ENCODE measurements around the gene LMO1.

The LMO1 gene

DNA sequence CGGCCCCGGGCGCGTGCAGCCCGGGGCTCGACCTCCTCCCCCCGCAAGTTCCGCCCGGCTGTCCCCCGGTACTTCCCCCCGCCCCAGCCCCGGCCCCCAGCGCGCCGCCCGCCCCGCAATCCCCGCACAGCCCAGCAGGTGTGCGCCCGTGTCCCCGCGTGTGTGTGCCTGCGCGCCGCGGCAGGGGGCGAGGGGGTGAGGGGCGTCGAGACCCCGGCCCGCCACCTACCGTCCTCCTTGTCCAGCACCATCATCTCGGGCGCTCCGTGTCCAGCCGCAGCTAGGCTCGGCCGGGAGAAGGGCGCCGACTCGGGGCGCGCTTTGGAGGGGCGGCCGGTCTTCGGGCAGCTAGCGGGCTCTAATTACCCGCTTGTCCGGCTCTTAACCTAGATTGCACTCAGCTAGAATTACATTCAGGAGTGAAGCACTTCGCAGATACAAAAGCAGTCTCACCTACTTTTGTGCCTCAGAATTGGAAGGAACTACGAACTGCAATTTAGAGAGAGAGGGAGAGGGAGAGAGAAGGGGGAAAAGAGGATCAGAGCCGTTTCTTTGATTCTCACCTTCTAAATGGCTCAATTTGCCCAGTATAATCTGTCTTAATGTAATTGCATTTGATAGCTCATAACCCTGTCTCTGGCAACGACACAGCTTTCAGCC, 439 bp downstream of the LMO1 start:
- no peak for DNase-seq

DNA sequence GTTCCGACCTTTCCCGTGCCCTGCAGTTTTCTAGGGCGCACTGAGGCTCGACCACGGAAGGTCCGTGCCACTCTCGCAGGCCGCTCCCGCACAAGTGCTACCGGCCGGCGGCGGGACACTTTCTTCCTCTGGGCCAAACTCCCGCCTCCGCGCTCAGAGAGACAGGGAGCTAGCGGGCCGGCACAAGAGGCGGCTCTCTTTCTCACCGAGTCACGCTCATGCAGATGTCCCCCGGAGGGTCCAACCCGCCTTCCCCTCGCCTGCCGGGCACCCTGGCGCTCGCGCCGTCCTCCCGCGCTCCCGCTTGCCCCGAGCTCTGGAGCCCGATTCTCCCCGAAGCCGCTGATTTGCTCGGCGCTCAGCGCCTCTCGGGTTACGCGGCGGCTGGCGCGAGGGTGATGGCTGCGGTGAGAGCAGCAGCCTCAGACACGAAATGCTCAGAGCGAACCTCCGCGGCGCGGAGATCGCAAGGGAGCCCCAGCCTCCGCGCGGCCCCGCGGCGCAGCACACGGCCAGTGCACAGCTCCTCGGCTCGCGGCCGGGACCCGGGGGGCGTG, 1.0 kb downstream of the LMO1 start:
- peak; percentile 23 for DNase-seq

DNA sequence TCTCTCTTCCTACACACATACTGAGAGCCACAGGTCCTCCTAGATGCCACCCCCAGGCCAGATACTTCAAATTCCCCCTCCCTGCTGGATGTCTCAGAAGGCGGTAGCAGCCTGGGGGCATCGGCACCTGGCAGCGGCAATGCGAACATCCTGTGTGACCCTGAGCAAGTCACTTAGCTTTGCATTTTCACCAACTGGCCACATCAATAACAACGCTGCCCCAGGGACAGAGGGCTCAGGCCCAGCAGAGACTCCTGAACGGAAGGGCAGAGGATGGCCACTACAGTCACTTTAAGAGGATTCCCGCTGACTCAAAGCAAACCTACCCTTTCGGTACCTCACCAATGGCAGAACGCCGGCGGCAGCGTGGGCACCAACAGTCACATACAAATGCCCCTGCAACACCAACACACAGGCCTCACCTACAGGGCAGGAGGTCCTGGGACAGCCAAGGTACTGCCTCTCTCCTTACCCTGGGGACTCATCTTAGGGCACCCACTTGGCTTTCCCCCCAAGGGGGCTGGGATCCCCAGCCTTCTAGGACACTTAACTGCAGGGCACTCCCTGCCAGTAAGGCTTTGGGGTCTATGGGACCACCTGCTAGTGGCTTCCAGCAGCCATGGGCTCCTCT, 1.6 kb downstream of the LMO1 start:
- no peak for DNase-seq

DNA sequence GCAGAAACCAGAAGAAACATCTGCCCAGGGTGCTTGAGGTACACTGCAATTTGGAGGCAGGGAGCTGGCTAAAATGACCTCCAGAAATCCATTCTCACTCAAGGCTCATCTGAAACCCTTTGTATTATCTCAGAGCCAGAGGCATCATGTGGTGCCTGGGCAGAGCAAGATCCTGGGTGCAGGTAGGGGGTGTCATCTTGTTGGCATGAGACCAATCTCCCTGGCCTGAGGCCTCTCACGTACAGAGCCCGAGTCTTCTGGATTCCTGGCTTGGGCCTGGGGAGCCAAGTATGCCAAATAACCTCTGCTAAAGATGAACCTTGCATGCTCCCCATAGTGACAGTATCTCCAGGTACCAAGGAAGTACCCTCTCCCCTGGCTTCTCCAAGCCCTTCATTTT, 2.4 kb downstream of the LMO1 start:
- no peak for DNase-seq

DNA sequence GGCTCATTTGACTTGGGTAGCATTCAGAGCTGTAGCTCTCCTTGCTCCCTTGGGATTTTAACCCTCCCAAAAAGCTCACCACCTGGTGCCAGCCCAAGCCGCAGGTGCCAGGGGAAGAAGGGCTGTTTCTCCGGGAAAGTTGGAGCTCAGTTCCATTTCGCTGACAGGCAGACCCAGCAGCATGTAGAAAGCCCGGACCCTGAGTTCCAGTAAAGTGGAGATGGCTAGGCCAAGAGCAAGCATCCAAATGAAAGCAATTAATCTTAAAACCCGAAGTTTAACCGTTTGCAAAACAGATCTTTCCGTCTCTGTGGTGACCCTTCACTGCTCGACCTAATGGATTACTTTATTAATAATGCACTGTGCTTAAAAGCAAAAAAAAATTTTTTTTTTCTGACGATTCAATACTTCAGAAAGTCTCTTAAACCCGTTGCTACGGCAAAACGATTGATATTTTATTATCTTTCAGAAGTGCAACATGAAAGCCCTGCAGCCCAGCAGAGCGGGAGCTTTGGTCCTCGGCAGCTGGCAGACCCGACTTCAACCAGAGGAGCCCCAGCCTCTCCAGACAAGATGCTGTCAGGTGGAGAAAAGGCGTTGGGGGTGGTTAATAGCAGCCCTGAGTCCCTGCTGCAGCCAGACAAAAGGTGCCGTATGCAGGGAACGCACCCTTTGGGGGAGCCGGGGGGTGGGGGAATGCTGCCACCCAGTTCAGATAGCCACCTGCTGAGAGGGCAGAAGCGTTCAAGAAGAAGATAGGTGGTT, 3.3 kb downstream of the LMO1 start:
- DNase-seq = no peak

DNA sequence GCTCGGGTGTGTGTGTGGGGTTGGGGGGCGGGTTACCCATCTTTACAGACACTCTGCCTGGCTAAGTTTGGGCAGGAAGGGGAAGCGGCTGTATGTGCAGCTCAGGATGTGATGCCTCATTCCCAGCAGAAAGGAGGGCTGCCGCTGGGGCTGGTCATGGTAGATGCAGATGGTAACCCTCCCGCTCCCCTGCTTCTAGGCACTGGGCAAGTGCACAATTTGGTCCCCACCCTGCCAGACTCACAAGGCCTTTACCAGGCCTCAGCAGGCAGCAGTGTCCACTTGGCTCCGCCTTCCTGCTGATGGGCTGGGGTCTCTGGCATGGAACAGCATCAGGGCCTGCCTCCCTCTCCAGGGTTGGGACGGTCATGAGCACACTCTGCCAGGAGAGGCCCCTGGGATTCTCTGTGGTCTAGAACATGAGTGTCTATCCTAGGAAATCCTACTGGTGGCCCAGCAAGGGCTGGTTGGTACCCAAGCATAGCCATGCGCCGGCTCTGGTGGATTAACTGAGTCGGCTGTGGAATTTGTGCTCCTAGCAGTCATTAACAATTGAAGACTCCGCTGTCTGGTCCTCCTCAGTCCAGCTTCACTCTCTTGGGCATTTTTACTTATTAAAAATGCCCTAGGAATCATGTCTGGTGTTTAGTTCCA, 4.2 kb downstream of the LMO1 start:
- peak; percentile 32 for DNase-seq

DNA sequence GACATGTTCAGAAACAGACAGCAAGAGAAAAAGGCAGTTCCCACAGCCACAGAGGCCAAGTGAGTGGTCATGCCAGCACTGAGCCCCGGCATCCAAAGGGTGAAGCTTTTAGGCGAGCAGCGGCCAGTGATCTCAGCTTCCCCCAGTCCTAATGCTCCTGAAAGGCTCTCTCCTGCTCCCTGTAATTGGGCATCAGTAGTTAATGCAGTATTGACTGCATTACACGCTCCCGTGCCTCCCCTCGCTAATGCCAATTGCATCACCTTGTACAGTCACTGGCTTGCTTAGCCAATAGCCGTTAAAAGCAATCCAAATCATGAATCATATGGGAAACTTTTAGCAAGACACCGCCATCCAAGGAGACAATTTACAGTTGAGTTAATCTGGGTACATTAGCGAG, 4.9 kb downstream of the LMO1 start:
- DNase-seq = peak; percentile 89

DNA sequence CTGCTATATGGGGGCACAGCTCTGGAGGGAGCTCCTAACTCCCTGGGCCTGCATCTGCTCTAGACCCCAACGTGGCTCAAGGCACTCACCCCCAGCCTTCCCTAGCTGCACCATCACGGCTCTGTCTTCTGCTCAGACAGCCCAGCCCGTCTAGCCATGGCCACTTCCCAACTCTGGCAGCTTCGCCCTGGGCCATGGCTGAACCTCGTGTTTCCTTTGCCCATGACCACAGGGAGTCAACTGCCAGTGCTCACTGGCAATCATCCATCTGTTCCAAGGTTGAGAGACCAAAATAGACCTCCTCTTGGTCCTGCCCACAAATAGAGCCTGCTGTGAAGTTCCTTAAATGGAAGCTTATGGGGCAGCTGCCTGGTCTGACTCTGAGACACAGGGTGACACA, 5.4 kb downstream of the LMO1 start:
- peak; percentile 25 for DNase-seq

DNA sequence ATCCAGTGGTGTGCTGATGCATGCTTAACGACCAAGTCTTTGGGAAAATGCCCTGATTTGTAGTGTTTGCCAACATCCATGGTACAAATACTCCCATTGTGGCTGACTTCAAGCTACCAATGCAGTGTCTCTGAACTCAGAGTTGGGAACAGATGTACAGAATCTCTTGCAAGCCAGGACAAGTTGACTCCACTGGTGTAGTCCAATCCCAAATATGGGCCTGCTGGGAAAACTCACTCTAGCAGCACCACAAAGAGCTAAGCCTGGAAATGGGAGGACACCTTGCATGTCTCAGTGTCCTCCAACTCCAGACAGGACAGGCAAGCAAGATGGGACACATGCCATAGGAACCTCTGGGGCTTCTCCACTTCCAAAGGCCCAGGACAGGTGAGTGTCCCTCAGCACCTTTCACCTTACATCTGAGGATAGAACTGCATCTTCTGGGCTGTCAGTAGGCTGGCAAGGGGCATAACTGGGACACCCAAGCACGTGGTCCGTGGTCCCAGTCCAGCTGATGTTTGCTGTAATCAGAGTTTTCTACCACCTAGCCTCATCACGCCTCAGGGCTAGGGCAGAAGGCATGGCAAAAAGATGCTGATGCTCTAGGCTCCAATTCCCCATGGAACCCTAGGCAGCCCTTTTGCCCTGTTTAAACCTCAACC, 6.5 kb downstream of the LMO1 start:
- DNase-seq = no peak

DNA sequence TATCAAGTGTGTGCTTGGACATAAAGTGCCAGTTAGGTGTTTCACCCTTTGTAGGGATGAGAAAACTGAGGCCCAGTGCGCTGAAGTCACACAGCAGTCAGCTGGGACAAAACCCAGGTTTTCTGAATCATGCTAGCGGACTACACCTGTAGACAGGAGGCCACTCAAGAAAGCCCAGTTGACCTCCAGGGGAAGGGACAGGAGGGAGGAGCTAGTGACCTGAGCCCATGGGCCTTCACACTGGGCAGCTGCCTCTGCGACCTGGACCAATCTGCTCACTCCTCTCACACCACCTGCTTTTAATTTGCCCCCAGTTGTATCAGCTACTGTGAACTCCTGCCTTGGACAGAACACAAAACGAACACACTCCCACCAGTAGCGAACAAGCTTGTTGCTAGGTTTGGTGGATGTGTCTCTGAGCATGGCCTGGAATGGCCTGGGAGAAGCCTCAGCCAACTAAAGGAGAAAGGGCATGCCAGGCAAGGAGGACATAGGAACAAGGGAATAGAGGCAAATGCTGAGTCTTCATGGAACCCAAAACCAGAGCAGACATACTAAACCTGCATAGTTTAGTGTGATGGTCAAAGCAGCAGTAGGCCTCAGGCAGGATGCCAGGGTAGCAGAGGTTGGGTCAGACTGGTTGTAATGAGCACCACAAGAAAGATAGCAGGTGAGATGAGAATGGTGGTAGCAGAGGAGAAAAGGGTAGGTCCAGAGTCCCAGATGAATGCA, 7.2 kb downstream of the LMO1 start:
- DNase-seq = no peak

DNA sequence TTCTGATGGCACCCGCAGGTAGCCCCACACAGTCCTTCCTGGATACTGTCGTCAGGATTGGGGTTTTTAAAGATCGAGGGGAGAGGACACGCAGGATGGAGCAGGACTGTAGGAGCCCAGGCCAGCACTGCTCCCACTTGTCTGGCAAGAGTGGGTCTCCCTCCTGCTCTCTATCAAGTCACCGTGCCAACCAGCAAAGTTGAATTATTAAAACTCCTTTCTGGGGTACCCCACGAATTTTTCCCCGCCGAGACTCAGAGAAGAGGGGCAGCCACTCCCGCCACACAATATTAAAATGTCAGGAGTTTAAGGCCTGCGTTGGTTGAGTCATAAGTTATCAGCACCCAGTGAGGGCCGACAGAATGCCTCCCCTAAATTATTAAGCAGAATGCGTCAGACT, 10.1 kb downstream of the LMO1 start:
- no peak for DNase-seq

DNA sequence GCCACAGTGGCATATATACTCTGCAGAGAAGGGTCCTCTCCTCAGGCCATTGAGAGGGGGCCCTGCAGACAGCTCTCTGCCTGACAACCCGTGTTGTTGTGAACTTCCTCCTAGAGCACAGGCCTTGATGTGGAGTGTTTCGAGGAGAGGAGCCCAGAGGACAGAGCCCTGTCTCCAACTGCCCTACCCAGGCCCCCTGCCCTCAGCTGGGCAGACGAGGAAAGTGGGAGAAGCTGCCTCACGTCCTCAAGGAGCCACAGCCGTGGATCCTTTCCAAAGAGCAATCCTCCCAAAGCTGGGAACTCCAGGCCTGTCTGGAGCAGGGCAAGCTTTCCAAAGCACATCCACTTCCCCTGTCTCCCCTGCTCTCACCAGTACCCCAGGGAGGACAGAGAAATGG, 10.7 kb downstream of the LMO1 start:
- DNase-seq = no peak

DNA sequence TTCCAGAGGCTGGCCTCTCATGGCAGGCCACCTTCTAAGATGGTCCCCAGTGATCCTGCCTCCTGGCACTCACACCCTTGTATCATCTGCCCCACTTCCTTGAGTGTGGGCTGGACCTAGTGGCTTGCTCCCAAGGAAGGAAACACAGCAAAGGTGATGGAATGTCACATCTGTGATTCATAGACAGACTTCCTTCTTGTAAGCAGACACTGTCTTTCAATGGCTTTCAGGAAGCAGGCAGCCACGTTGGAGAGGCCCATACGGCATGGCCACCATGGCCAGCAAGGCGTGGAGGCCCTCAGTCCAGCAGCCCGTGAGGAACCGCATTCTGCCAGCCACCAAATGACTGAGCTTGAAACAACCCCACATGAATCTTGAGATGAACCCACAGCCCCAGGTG, 11.3 kb downstream of the LMO1 start:
- DNase-seq = no peak

DNA sequence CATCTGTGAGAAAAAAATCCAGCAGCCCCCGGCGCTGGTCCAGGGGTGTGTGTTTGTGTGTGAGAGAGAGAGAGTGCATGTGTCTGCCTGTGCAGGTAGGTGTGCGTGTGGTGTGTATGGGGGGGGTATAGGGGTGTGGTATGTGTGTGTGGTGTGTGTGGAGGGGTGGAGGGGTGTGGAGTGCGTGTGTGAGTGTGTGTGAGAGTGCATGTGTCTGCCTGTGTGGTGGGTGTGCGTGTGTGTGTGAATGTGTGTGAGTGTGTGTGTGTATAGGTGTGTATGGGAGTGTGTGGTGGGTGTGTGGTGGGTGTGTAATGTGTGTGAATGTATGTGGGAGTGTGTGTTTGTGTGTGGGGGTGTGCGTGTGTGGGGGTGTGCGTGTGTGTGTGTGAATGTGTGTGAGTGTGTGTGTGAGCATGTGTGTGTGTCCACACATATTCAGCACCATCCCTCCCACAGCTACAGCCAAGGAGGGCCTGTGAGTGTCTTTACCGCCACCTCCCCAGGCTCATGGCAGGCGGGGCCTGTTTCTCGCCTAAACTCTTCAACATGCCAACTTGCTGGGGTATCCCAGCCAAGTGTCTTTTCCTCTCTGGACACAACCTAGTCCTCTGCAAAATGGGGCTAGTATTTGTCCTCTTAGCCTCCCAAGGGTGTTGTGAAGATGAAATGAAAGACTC, 11.9 kb downstream of the LMO1 start:
- DNase-seq = no peak

DNA sequence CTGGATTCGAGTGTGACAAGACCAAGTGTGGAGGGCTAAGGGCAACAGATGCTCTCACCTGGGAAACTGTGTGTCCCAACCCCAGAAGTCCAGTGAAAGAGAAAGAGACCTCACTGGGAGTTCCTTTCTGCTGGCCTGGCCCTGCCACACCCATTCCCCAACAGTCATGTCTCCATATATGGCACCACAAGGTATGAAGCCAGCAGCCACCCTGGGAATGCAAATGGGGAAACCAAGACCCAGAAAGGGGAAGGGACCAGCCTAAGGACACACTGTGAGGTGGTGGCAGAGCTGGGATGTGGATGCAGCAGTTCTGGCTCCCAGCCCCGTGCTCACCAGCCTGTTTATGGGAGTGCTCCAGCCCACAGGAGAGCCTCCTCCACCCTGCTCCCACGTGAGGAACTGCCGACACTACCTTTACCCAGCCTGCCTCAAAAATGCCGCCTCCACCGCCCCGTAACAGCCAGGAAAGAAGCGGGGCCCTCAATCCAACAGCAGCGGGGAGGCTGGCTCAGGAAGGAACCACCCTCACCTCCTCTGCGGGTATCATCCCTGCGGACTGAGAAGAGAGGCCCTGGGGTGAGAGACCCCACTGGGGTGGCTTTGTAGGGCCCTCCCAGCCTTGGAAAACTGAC, 12.6 kb downstream of the LMO1 start:
- DNase-seq = no peak

DNA sequence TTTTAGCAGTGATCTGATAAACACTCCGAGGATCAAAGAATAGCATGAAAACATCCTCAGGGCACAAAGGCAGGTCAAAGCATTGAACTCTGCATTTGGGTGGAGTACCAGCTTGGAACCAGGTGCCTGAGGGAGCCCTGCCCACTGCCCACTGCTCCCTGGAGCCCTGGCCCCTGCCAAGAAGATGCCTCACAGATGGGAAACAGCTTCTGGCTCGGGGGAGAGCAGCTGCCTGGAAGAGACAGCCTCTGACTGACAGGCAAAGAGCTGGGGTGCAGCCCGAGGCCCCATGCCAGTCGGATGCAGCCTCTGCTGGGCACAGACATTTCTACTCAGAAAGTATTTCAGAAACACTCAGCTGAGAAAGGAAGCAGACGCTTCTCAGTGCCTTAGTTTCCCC, 13.2 kb downstream of the LMO1 start:
- no peak for DNase-seq

DNA sequence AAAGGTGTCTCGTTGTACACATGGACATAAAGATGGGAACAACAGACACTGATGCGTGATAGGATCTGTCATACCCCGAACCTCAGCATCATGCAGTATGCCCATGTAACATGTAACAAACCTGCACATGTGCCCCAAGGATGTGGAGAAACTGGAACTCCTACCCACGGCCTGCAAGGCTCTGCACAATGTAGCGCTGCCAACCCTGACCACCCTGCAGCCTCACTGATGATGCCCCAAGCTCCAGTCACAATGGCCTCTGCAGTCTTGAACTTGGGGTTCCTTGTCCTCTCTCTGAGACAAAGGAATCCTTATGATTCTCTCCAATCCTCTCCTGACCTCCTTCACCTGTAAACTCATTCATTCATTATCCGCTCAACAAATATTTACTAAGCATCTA, 14.2 kb downstream of the LMO1 start:
- DNase-seq = no peak

DNA sequence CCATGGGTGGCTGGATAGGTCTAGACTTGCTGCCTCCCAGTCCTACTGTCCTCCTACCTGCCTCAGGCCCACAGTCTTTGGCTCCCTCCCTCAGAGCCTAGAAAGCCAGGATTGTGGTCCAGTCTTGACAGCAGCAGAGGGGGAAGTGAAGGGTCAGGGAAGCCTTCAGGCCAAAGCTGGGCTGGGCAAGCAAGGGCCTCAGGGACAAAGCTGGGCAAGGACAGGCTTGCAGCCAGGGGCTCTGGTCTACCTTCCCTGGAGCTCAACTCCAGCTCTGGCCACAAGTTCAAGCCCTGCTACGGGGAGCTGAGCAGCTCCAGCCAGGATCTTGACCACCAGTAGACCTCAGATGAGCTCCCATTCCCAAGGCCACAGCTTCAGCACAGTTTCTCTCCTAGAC, 14.9 kb downstream of the LMO1 start:
- DNase-seq = no peak

DNA sequence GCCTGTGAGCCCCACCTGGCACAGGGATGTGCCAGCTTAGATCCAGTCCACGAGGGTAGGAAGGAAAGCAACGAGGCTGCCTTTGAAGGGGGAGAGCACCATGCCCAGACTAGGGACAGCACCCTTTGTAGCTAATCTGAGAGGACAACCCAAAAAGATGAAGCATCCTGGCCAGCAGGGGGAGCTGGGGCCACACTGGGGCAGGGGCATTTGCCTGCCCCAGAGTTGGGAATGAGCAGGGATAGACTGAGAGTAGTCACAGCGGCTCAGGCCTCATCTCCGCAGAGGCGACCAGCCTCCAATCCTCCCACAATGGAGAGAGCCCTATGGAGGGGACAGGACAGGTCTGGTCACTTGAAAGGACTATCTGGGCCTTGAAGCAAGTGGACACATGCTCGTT, 16.4 kb downstream of the LMO1 start:
- DNase-seq = peak; percentile 60

DNA sequence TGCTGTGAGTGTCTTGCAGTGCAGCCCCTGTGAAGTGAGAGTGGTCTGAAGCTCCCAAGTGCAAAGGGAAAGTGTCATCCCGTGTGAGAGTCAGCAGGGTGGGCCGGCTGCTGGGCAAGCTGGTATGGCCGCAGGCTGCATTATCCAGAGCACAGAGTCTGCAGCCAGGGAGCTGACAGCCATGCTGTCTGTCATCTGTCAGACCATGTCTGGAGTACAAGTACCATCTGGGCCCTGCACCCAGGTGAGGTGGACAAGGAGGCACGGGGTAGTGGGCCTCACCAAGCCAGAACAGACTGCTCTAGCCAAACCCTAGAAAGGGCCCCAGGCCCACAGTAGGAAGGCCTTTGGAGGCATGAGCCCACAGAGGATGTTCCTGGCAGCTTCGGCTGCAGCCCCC, 20.2 kb downstream of the LMO1 start:
- DNase-seq = no peak

All from suppressor macrophage treated with lipopolysaccharide for 4 hours (primary cell).